Measurements from ENCODE around the gene KMT2E.

Gene KMT2E

DNA sequence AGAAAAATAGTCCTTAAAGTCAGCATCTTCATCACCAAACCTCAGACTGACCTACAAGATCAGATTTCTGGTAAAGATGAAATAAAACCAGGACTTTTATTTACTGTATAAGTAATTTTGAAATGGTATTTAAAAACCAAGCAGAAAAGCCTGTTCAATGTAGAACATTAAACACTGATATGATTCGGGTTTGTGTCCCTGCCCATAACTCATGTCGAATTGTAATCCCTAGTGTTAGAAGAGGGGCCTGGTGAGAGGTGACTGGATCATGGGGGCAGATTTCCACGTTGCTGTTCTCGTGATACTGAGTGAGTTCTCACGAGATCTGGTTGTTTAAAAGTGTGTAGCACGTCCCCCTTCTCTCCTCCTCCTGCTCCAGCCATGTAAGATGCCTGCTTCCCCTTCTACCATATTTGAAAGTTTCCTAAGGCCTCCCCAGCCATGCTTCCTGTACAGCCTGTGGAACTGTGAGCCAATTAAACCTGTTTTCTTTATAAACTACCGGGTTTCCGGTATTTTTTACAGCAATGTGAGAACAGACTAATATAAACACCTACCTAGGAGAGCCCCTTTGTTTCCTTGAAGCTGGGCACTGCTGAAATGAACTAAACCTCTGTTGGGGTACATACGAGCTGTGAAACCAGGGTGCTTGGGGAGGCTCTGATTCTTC is 120.1 kb downstream of the KMT2E start:
- Histone ChIP-seq H3K27ac (ENCODE audit: low read depth, low read length) (no peak overlapping the region), H3K4me1 (ENCODE audit: control insufficient read depth, low read length) (no peaks in the 10 kb centered on the region), H3K27me3 (ENCODE audit: control insufficient read depth, low read length) (no peaks in the 10 kb centered on the region), H3K79me2 (ENCODE audit: control insufficient read depth, low read length) (no peaks in the 10 kb centered on the region), H4K20me1 (ENCODE audit: control insufficient read depth, insufficient read depth, low read depth, low read length) (no peaks in the 10 kb centered on the region), H3K36me3 (ENCODE audit: control insufficient read depth, low read length) (no peaks in the 10 kb centered on the region), H3K4me3 (ENCODE audit: low read length) (no peak overlapping the region), H3F3A (ENCODE audit: control insufficient read depth, insufficient read depth) (no peaks in the 10 kb centered on the region), H3K4me2 (ENCODE audit: low read length) (no peak overlapping the region), H3K9me2 (replicated peaks; ENCODE audit: control insufficient read depth, low read length) (no peaks in the 10 kb centered on the region), H3K9me3 (ENCODE audit: control insufficient read depth, insufficient read depth, low read length) (no peaks in the 10 kb centered on the region)
- TF ChIP-seq, protein P1, sequence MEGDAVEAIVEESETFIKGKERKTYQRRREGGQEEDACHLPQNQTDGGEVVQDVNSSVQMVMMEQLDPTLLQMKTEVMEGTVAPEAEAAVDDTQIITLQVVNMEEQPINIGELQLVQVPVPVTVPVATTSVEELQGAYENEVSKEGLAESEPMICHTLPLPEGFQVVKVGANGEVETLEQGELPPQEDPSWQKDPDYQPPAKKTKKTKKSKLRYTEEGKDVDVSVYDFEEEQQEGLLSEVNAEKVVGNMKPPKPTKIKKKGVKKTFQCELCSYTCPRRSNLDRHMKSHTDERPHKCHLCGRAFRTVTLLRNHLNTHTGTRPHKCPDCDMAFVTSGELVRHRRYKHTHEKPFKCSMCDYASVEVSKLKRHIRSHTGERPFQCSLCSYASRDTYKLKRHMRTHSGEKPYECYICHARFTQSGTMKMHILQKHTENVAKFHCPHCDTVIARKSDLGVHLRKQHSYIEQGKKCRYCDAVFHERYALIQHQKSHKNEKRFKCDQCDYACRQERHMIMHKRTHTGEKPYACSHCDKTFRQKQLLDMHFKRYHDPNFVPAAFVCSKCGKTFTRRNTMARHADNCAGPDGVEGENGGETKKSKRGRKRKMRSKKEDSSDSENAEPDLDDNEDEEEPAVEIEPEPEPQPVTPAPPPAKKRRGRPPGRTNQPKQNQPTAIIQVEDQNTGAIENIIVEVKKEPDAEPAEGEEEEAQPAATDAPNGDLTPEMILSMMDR (IDR thresholded peaks at IDR 0.05; ENCODE audit: low read depth, low read length, poor library complexity, severe bottlenecking): no peak
- TF ChIP-seq EZH2phosphoT487 (IDR thresholded peaks at IDR 0.05; ENCODE audit: borderline replicate concordance, low read length): no peak

DNA sequence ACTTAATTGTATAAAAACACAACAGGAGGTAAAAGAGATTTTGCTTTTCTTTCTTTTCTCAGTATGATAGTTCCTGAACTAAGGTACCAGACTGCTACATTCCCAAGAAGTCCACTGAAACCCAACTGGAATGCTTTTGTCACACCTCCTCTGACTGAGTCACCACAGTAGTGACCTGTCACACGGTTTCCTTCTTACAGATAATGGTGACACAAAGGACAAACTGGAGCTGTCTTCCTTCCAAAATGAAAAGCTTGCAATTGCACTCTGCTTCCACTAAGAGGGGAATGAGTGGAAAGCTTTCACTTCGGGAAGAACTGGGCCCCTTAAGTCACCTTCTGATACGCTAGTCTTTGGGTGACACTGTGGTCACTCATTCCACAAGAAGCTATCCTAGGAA is 122.2 kb downstream of the KMT2E start:
- H3K9me3 ChIP-seq (ENCODE audit: control insufficient read depth, insufficient read depth, low read length): no peaks in the 10 kb centered on the region
- H3K36me3 ChIP-seq (ENCODE audit: control insufficient read depth, low read length): no peaks in the 10 kb centered on the region
- no peak for TF ChIP-seq EZH2phosphoT487 (IDR thresholded peaks at IDR 0.05; ENCODE audit: borderline replicate concordance, low read length)
- TF ChIP-seq, protein P1 (IDR thresholded peaks at IDR 0.05; ENCODE audit: low read depth, low read length, poor library complexity, severe bottlenecking): peak; percentile 18
- H3K9me2 ChIP-seq (replicated peaks; ENCODE audit: control insufficient read depth, low read length): no peaks in the 10 kb centered on the region
- no peaks in the 10 kb centered on the region for H3K27me3 ChIP-seq (ENCODE audit: control insufficient read depth, low read length)
- no peak overlapping the region for H3K4me2 ChIP-seq (ENCODE audit: low read length)
- no peak overlapping the region for H3K4me3 ChIP-seq (ENCODE audit: low read length)
- H3K4me1 ChIP-seq (ENCODE audit: control insufficient read depth, low read length): no peaks in the 10 kb centered on the region
- H3K27ac ChIP-seq (ENCODE audit: low read depth, low read length): no peak overlapping the region
- no peaks in the 10 kb centered on the region for H3F3A ChIP-seq (ENCODE audit: control insufficient read depth, insufficient read depth)
- H4K20me1 ChIP-seq (ENCODE audit: control insufficient read depth, insufficient read depth, low read depth, low read length): no peaks in the 10 kb centered on the region
- H3K79me2 ChIP-seq (ENCODE audit: control insufficient read depth, low read length): no peaks in the 10 kb centered on the region

DNA sequence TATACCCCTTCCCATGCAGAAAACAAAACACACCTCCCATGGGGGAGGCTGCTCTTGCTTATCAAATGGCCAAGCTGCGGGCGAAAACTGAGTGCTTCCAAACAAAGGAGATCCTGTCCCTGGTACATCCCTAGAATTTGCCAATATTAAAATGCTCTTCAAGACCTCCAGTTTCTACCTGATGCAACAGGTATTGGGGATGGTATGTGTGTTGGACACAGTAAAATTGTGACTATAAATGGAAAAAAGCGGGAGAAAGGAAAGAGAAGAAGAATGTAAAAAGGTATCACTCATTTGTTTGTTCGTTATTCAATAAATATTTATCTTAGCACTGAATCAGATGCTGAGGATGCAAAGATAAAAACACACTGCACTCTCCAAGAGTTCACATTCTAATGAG is 123.9 kb downstream of the KMT2E start:
- no peak for TF ChIP-seq EZH2phosphoT487 (IDR thresholded peaks at IDR 0.05; ENCODE audit: borderline replicate concordance, low read length)
- TF ChIP-seq, protein P1 (IDR thresholded peaks at IDR 0.05; ENCODE audit: low read depth, low read length, poor library complexity, severe bottlenecking): no peak
- H3F3A ChIP-seq (ENCODE audit: control insufficient read depth, insufficient read depth): no peaks in the 10 kb centered on the region
- H3K27me3 ChIP-seq (ENCODE audit: control insufficient read depth, low read length): no peaks in the 10 kb centered on the region
- no peaks in the 10 kb centered on the region for H3K9me2 ChIP-seq (replicated peaks; ENCODE audit: control insufficient read depth, low read length)
- no peak overlapping the region for H3K27ac ChIP-seq (ENCODE audit: low read depth, low read length)
- no peak overlapping the region for H3K4me3 ChIP-seq (ENCODE audit: low read length)
- H3K4me2 ChIP-seq (ENCODE audit: low read length): no peak overlapping the region
- no peaks in the 10 kb centered on the region for H3K79me2 ChIP-seq (ENCODE audit: control insufficient read depth, low read length)
- peaks cover 8% of the 10 kb centered on the region; the same call in 1 of the 2 replicates for H3K36me3 ChIP-seq (ENCODE audit: control insufficient read depth, low read length)
- no peaks in the 10 kb centered on the region for H3K9me3 ChIP-seq (ENCODE audit: control insufficient read depth, insufficient read depth, low read length)
- no peaks in the 10 kb centered on the region for H3K4me1 ChIP-seq (ENCODE audit: control insufficient read depth, low read length)
- no peaks in the 10 kb centered on the region for H4K20me1 ChIP-seq (ENCODE audit: control insufficient read depth, insufficient read depth, low read depth, low read length)

All from DOHH2 (cell line).